HepG2 (cell line): ENCODE data around the gene KPNB1. TPM values are rescaled to one million over a fixed set of nuclear protein-coding genes. Genes with fewer than 3 reads are reported as not detected.

Experiments
- ARNT ChIP-seq: fragments of 450-650 bp; IDR thresholded peaks from 2 replicates; pipeline ENCODE4 v1.6.1; 2017
- DNMT3B ChIP-seq: conservative IDR thresholded peaks from 2 replicates; pipeline ENCODE4 v1.6.1; 2016; ENCODE audit warnings: missing biosample characterization, control low read depth
- GABPA ChIP-seq, 2 experiments: IDR thresholded peaks; 2 replicates each; pipeline ENCODE4 v1.6.1; 2011 to 2016; ENCODE audit warnings: low read depth in 2 of 2, low read length in 1 of 2, missing biosample characterization in 1 of 2, missing genetic modification characterization in 1 of 2
- HDAC1 ChIP-seq: sonication (generic); formaldehyde crosslinking; IDR thresholded peaks from 2 replicates; pipeline ENCODE4 v1.5.1; 2020; ENCODE audit warnings: mild to moderate bottlenecking, missing genetic modification reagents
- IKZF4 ChIP-seq: sonication (generic); formaldehyde crosslinking; IDR thresholded peaks from 2 replicates; pipeline ENCODE4 v1.5.1; 2020; ENCODE audit warnings: borderline replicate concordance, mild to moderate bottlenecking, low read depth, missing genetic modification reagents; ENCODE audit errors: not compliant biosample characterization
- JDP2 ChIP-seq: sonication (generic); formaldehyde crosslinking; IDR thresholded peaks from 2 replicates; pipeline ENCODE4 v1.8.1; 2022; ENCODE audit warnings: missing genetic modification reagents, borderline replicate concordance
- KLF6 ChIP-seq: IDR thresholded peaks from 2 replicates; pipeline ENCODE4 v1.8.0; 2016; ENCODE audit warnings: missing biosample characterization, missing genetic modification reagents
- RARA ChIP-seq: IDR thresholded peaks from 2 replicates; pipeline ENCODE4 v1.6.1; 2016; ENCODE audit warnings: missing genetic modification reagents, missing compliant biosample characterization
- SAP130 ChIP-seq: IDR thresholded peaks from 2 replicates; pipeline ENCODE4 v1.6.1; 2016; ENCODE audit warnings: low read depth
- ZNF136 ChIP-seq: sonication (generic); formaldehyde crosslinking; IDR thresholded peaks from 2 replicates; pipeline ENCODE4 v1.8.1; 2022; ENCODE audit warnings: low read depth, mild to moderate bottlenecking, moderate library complexity, missing genetic modification reagents
- ZNF562 ChIP-seq: sonication (generic); formaldehyde crosslinking; IDR thresholded peaks from 2 replicates; pipeline ENCODE4 v1.8.0; 2022; ENCODE audit warnings: missing genetic modification reagents, borderline replicate concordance
- ZNF572 ChIP-seq: sonication (generic); formaldehyde crosslinking; IDR thresholded peaks from 2 replicates; pipeline ENCODE4 v1.5.1; 2020; ENCODE audit warnings: mild to moderate bottlenecking, missing genetic modification reagents
- polyA plus RNA-seq, 8 experiments: library from polyadenylated mRNA; depleted of rRNA in 3 of 8; stranded (reverse) in 7 of 8; unstranded in 1 of 8; fragments of >200 nt; fragmentation: Illumina TruSeq in 4 of 8; extraction: Trizol in 4 of 8; gene quantifications; 2 replicates each; pipeline versions ENCODE4 v1.2.1 to v1.2.3, GENCODE V29; 2011 to 2016; ENCODE audit warnings: low read depth in 4 of 8, missing spikeins in 1 of 8, mixed read lengths in 1 of 8; ENCODE audit not compliant: insufficient read depth in 1 of 8
- total RNA-seq, 5 experiments: library from RNA; depleted of rRNA; stranded (reverse); fragments of >200 nt; fragmentation: Illumina TruSeq; extraction: Trizol; gene quantifications; 2 replicates each; pipeline ENCODE4 v1.2.3, GENCODE V29; 2016; ENCODE audit warnings: low read depth in 1 of 5
- TF ChIP-seq, protein P1 (sequence below): sonication (generic); formaldehyde crosslinking; IDR thresholded peaks from 2 replicates; pipeline ENCODE4 v1.5.1; 2020; ENCODE audit warnings: mild to moderate bottlenecking, missing genetic modification reagents, moderate library complexity
- TF ChIP-seq, protein P2 (sequence below): sonication (generic); formaldehyde crosslinking; IDR thresholded peaks from 2 replicates; pipeline ENCODE4 v1.4.0; 2020; ENCODE audit warnings: missing genetic modification reagents, borderline replicate concordance
- TF ChIP-seq, protein P3 (sequence below): sonication (generic); formaldehyde crosslinking; IDR thresholded peaks from 2 replicates; pipeline ENCODE4 v1.5.0; 2020; ENCODE audit warnings: mild to moderate bottlenecking, missing genetic modification reagents, moderate library complexity
- TF ChIP-seq, protein P4 (sequence below): sonication (generic); formaldehyde crosslinking; IDR thresholded peaks from 2 replicates; pipeline ENCODE4 v1.5.0; 2020; ENCODE audit warnings: missing genetic modification reagents, mild to moderate bottlenecking, borderline replicate concordance
- TF ChIP-seq, protein P5 (sequence below): sonication (generic); formaldehyde crosslinking; IDR thresholded peaks from 2 replicates; pipeline ENCODE4 v1.9.0; 2022; ENCODE audit warnings: missing genetic modification reagents, mild to moderate bottlenecking, borderline replicate concordance

KPNB1 gene
- total and polyA plus RNA-seq, 2 of the 13 experiments (the other 11 are each of a cell fraction or from before 2014, with no cell fraction given) = 164 to 424 TPM

DNA sequence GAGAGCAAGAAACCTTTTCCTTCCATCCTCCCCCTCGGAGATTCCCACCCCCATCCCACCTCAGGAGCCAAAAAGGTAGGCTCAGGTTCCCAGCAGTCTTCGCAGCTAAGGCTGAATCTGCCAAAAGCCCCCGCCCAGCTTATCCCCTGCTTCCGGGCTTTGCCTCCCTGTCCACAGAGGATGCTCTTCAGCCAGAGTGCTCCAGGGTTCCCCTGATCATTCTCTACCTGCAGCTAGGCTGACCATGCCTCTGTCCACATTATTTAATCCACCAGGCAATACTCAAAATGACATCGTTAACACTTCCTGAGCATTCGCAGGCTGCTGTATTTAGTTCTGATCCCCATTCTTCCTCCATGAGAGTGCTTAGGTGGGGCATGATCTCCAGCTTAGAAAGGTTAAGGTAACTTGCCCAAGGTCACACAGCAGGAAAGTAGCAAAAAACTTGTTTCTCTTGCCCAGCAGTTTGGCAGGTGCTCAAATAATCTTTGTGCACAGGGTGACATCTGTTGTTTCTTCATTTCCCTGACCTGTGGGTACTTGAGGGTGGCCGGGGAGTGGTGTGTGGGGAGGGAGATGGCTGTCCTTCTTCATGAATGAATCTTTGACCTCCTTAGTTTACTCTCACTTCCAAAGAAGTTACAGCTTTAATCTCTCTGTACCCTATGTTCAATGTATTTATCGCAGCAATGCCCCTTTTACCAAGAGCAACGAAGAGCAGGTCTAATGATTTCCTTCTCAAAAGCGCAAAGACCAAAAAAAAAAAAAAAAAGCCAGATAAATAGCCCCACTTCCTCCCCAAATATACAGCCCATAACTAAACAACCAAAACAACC, 43.4 kb downstream of the KPNB1 start (continued):
- TF ChIP-seq IKZF4 (peak; percentile 9), SAP130 (CRISPR knock-in tag) (peak; percentile 15; the same call in 1 of the 2 replicates), ZNF572 (CRISPR knock-in tag) (0 out of 2 replicates have a peak, but pooled peaks have one; percentile 60), GABPA (IDR thresholded peaks at IDR 0.05; ENCODE audit: low read depth, low read length) (no peak), GABPA (CRISPR knock-in tag; IDR thresholded peaks at IDR 0.05; ENCODE audit: low read depth) (peak; percentile 8; the same call in 1 of the 2 replicates), ARNT (no peak), HDAC1 (0 out of 2 replicates have a peak, but pooled peaks have one; percentile 18), KLF6 (CRISPR knock-in tag) (no peak), JDP2 (CRISPR knock-in tag) (no peak), ZNF136 (CRISPR knock-in tag) (0 out of 2 replicates have a peak, but pooled peaks have one; percentile 34), RARA (no peak), DNMT3B (CRISPR knock-in tag) (0 out of 2 replicates have a peak, but pooled peaks have one; percentile 46), ZNF562 (CRISPR knock-in tag) (no peak)
- TF ChIP-seq, protein P1, sequence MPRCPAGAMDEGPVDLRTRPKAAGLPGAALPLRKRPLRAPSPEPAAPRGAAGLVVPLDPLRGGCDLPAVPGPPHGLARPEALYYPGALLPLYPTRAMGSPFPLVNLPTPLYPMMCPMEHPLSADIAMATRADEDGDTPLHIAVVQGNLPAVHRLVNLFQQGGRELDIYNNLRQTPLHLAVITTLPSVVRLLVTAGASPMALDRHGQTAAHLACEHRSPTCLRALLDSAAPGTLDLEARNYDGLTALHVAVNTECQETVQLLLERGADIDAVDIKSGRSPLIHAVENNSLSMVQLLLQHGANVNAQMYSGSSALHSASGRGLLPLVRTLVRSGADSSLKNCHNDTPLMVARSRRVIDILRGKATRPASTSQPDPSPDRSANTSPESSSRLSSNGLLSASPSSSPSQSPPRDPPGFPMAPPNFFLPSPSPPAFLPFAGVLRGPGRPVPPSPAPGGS (CRISPR knock-in tag) = no peak
- TF ChIP-seq, protein P2, sequence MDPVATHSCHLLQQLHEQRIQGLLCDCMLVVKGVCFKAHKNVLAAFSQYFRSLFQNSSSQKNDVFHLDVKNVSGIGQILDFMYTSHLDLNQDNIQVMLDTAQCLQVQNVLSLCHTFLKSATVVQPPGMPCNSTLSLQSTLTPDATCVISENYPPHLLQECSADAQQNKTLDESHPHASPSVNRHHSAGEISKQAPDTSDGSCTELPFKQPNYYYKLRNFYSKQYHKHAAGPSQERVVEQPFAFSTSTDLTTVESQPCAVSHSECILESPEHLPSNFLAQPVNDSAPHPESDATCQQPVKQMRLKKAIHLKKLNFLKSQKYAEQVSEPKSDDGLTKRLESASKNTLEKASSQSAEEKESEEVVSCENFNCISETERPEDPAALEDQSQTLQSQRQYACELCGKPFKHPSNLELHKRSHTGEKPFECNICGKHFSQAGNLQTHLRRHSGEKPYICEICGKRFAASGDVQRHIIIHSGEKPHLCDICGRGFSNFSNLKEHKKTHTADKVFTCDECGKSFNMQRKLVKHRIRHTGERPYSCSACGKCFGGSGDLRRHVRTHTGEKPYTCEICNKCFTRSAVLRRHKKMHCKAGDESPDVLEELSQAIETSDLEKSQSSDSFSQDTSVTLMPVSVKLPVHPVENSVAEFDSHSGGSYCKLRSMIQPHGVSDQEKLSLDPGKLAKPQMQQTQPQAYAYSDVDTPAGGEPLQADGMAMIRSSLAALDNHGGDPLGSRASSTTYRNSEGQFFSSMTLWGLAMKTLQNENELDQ = no peak
- TF ChIP-seq, protein P3, sequence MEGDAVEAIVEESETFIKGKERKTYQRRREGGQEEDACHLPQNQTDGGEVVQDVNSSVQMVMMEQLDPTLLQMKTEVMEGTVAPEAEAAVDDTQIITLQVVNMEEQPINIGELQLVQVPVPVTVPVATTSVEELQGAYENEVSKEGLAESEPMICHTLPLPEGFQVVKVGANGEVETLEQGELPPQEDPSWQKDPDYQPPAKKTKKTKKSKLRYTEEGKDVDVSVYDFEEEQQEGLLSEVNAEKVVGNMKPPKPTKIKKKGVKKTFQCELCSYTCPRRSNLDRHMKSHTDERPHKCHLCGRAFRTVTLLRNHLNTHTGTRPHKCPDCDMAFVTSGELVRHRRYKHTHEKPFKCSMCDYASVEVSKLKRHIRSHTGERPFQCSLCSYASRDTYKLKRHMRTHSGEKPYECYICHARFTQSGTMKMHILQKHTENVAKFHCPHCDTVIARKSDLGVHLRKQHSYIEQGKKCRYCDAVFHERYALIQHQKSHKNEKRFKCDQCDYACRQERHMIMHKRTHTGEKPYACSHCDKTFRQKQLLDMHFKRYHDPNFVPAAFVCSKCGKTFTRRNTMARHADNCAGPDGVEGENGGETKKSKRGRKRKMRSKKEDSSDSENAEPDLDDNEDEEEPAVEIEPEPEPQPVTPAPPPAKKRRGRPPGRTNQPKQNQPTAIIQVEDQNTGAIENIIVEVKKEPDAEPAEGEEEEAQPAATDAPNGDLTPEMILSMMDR (CRISPR knock-in tag) = peak; percentile 28
- TF ChIP-seq, protein P4, sequence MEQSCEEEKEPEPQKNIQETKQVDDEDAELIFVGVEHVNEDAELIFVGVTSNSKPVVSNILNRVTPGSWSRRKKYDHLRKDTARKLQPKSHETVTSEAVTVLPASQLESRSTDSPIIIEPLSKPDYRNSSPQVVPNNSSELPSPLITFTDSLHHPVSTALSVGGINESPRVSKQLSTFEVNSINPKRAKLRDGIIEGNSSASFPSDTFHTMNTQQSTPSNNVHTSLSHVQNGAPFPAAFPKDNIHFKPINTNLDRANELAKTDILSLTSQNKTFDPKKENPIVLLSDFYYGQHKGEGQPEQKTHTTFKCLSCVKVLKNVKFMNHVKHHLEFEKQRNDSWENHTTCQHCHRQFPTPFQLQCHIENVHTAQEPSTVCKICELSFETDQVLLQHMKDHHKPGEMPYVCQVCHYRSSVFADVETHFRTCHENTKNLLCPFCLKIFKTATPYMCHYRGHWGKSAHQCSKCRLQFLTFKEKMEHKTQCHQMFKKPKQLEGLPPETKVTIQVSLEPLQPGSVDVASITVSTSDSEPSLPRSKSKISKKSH = no peak
- TF ChIP-seq, protein P5, sequence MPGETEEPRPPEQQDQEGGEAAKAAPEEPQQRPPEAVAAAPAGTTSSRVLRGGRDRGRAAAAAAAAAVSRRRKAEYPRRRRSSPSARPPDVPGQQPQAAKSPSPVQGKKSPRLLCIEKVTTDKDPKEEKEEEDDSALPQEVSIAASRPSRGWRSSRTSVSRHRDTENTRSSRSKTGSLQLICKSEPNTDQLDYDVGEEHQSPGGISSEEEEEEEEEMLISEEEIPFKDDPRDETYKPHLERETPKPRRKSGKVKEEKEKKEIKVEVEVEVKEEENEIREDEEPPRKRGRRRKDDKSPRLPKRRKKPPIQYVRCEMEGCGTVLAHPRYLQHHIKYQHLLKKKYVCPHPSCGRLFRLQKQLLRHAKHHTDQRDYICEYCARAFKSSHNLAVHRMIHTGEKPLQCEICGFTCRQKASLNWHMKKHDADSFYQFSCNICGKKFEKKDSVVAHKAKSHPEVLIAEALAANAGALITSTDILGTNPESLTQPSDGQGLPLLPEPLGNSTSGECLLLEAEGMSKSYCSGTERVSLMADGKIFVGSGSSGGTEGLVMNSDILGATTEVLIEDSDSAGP (CRISPR knock-in tag) = 0 out of 2 replicates have a peak, but pooled peaks have one; percentile 21
